Measurements from ENCODE around the gene DIAPH3.

The DIAPH3 gene

GRCh38 chr13:59843040-59843439 lies 320.7 kb downstream of the DIAPH3 start:
- H3K36me3 ChIP-seq (ENCODE audit: control insufficient read depth, insufficient read depth, low read length) = no peaks in the 10 kb centered on the region
- H3K9ac ChIP-seq (ENCODE audit: low read length) = no peak overlapping the region
- no peak overlapping the region for H3K27ac ChIP-seq (ENCODE audit: low read depth, low read length)
- no peaks in the 10 kb centered on the region for H3K4me1 ChIP-seq (ENCODE audit: control insufficient read depth, insufficient read depth, low read length)
- no peaks in the 10 kb centered on the region for H3K27me3 ChIP-seq (ENCODE audit: control insufficient read depth, insufficient read depth, low read length)
- H3K4me3 ChIP-seq (ENCODE audit: low read depth, low read length) = no peak overlapping the region
- H3K9me3 ChIP-seq (ENCODE audit: control insufficient read depth, insufficient read depth, low read depth, low read length) = no peaks in the 10 kb centered on the region

- H3K36me3 ChIP-seq (ENCODE audit: control insufficient read depth, insufficient read depth, low read length) = no peaks in the 10 kb centered on the region
- no peak overlapping the region for H3K27ac ChIP-seq (ENCODE audit: low read depth, low read length)
- H3K9ac ChIP-seq (ENCODE audit: low read length) = no peak overlapping the region
- H3K9me3 ChIP-seq (ENCODE audit: control insufficient read depth, insufficient read depth, low read depth, low read length) = no peaks in the 10 kb centered on the region
- no peaks in the 10 kb centered on the region for H3K27me3 ChIP-seq (ENCODE audit: control insufficient read depth, insufficient read depth, low read length)
- H3K4me3 ChIP-seq (ENCODE audit: low read depth, low read length) = no peak overlapping the region
- no peaks in the 10 kb centered on the region for H3K4me1 ChIP-seq (ENCODE audit: control insufficient read depth, insufficient read depth, low read length)
Observed at GRCh38 chr13:59842507-59842906, 321.2 kb downstream of the DIAPH3 start.

- H3K27ac ChIP-seq (ENCODE audit: low read depth, low read length) = no peak overlapping the region
- H3K9ac ChIP-seq (ENCODE audit: low read length) = no peak overlapping the region
- no peaks in the 10 kb centered on the region for H3K4me1 ChIP-seq (ENCODE audit: control insufficient read depth, insufficient read depth, low read length)
- no peaks in the 10 kb centered on the region for H3K9me3 ChIP-seq (ENCODE audit: control insufficient read depth, insufficient read depth, low read depth, low read length)
- no peaks in the 10 kb centered on the region for H3K27me3 ChIP-seq (ENCODE audit: control insufficient read depth, insufficient read depth, low read length)
- no peak overlapping the region for H3K4me3 ChIP-seq (ENCODE audit: low read depth, low read length)
- no peaks in the 10 kb centered on the region for H3K36me3 ChIP-seq (ENCODE audit: control insufficient read depth, insufficient read depth, low read length)
Observed at GRCh38 chr13:59839186-59839585, 324.5 kb downstream of the DIAPH3 start.

- Histone ChIP-seq H3K36me3 (ENCODE audit: control insufficient read depth, insufficient read depth, low read length) (no peaks in the 10 kb centered on the region), H3K4me3 (ENCODE audit: low read depth, low read length) (no peak overlapping the region), H3K27ac (ENCODE audit: low read depth, low read length) (no peak overlapping the region), H3K27me3 (ENCODE audit: control insufficient read depth, insufficient read depth, low read length) (no peaks in the 10 kb centered on the region), H3K9me3 (ENCODE audit: control insufficient read depth, insufficient read depth, low read depth, low read length) (no peaks in the 10 kb centered on the region), H3K9ac (ENCODE audit: low read length) (no peak overlapping the region), H3K4me1 (ENCODE audit: control insufficient read depth, insufficient read depth, low read length) (no peaks in the 10 kb centered on the region)
Observed at GRCh38 chr13:59837101-59837500, 326.6 kb downstream of the DIAPH3 start.

GRCh38 chr13:59835569-59835968 lies 328.2 kb downstream of the DIAPH3 start:
- Histone ChIP-seq H3K27ac (ENCODE audit: low read depth, low read length) (no peak overlapping the region), H3K9ac (ENCODE audit: low read length) (no peak overlapping the region), H3K4me3 (ENCODE audit: low read depth, low read length) (no peak overlapping the region), H3K4me1 (ENCODE audit: control insufficient read depth, insufficient read depth, low read length) (no peaks in the 10 kb centered on the region), H3K27me3 (ENCODE audit: control insufficient read depth, insufficient read depth, low read length) (no peaks in the 10 kb centered on the region), H3K36me3 (ENCODE audit: control insufficient read depth, insufficient read depth, low read length) (no peaks in the 10 kb centered on the region), H3K9me3 (ENCODE audit: control insufficient read depth, insufficient read depth, low read depth, low read length) (no peaks in the 10 kb centered on the region)

GRCh38 chr13:59834801-59835200 lies 328.9 kb downstream of the DIAPH3 start:
- H3K27me3 ChIP-seq (ENCODE audit: control insufficient read depth, insufficient read depth, low read length) = no peaks in the 10 kb centered on the region
- no peak overlapping the region for H3K9ac ChIP-seq (ENCODE audit: low read length)
- H3K4me3 ChIP-seq (ENCODE audit: low read depth, low read length) = no peak overlapping the region
- H3K27ac ChIP-seq (ENCODE audit: low read depth, low read length) = no peak overlapping the region
- H3K9me3 ChIP-seq (ENCODE audit: control insufficient read depth, insufficient read depth, low read depth, low read length) = no peaks in the 10 kb centered on the region
- no peaks in the 10 kb centered on the region for H3K4me1 ChIP-seq (ENCODE audit: control insufficient read depth, insufficient read depth, low read length)
- no peaks in the 10 kb centered on the region for H3K36me3 ChIP-seq (ENCODE audit: control insufficient read depth, insufficient read depth, low read length)

- no peak overlapping the region for H3K9ac ChIP-seq (ENCODE audit: low read length)
- no peaks in the 10 kb centered on the region for H3K4me1 ChIP-seq (ENCODE audit: control insufficient read depth, insufficient read depth, low read length)
- no peak overlapping the region for H3K4me3 ChIP-seq (ENCODE audit: low read depth, low read length)
- H3K27ac ChIP-seq (ENCODE audit: low read depth, low read length) = no peak overlapping the region
- no peaks in the 10 kb centered on the region for H3K27me3 ChIP-seq (ENCODE audit: control insufficient read depth, insufficient read depth, low read length)
- H3K36me3 ChIP-seq (ENCODE audit: control insufficient read depth, insufficient read depth, low read length) = no peaks in the 10 kb centered on the region
- no peaks in the 10 kb centered on the region for H3K9me3 ChIP-seq (ENCODE audit: control insufficient read depth, insufficient read depth, low read depth, low read length)
Observed at GRCh38 chr13:59829690-59830089, 334.0 kb downstream of the DIAPH3 start.

GRCh38 chr13:59823486-59823885 lies 340.2 kb downstream of the DIAPH3 start:
- Histone ChIP-seq H3K36me3 (ENCODE audit: control insufficient read depth, insufficient read depth, low read length) (no peaks in the 10 kb centered on the region), H3K9me3 (ENCODE audit: control insufficient read depth, insufficient read depth, low read depth, low read length) (no peaks in the 10 kb centered on the region), H3K4me3 (ENCODE audit: low read depth, low read length) (no peak overlapping the region), H3K4me1 (ENCODE audit: control insufficient read depth, insufficient read depth, low read length) (no peaks in the 10 kb centered on the region), H3K27me3 (ENCODE audit: control insufficient read depth, insufficient read depth, low read length) (no peaks in the 10 kb centered on the region), H3K9ac (ENCODE audit: low read length) (no peak overlapping the region), H3K27ac (ENCODE audit: low read depth, low read length) (no peak overlapping the region)

GRCh38 chr13:59809564-59809963 lies 354.2 kb downstream of the DIAPH3 start:
- Histone ChIP-seq H3K4me3 (ENCODE audit: low read depth, low read length) (no peak overlapping the region), H3K36me3 (ENCODE audit: control insufficient read depth, insufficient read depth, low read length) (no peaks in the 10 kb centered on the region), H3K9me3 (ENCODE audit: control insufficient read depth, insufficient read depth, low read depth, low read length) (no peaks in the 10 kb centered on the region), H3K27me3 (ENCODE audit: control insufficient read depth, insufficient read depth, low read length) (no peaks in the 10 kb centered on the region), H3K27ac (ENCODE audit: low read depth, low read length) (no peak overlapping the region), H3K4me1 (ENCODE audit: control insufficient read depth, insufficient read depth, low read length) (no peaks in the 10 kb centered on the region), H3K9ac (ENCODE audit: low read length) (no peak overlapping the region)

- no peaks in the 10 kb centered on the region for H3K4me1 ChIP-seq (ENCODE audit: control insufficient read depth, insufficient read depth, low read length)
- no peak overlapping the region for H3K9ac ChIP-seq (ENCODE audit: low read length)
- no peak overlapping the region for H3K4me3 ChIP-seq (ENCODE audit: low read depth, low read length)
- H3K9me3 ChIP-seq (ENCODE audit: control insufficient read depth, insufficient read depth, low read depth, low read length) = no peaks in the 10 kb centered on the region
- H3K27ac ChIP-seq (ENCODE audit: low read depth, low read length) = no peak overlapping the region
- H3K27me3 ChIP-seq (ENCODE audit: control insufficient read depth, insufficient read depth, low read length) = no peaks in the 10 kb centered on the region
- H3K36me3 ChIP-seq (ENCODE audit: control insufficient read depth, insufficient read depth, low read length) = no peaks in the 10 kb centered on the region
Observed at GRCh38 chr13:59806801-59807200, 356.9 kb downstream of the DIAPH3 start.

- Histone ChIP-seq H3K4me3 (ENCODE audit: low read depth, low read length) (no peak overlapping the region), H3K4me1 (ENCODE audit: control insufficient read depth, insufficient read depth, low read length) (no peaks in the 10 kb centered on the region), H3K9ac (ENCODE audit: low read length) (no peak overlapping the region), H3K27ac (ENCODE audit: low read depth, low read length) (no peak overlapping the region), H3K27me3 (ENCODE audit: control insufficient read depth, insufficient read depth, low read length) (no peaks in the 10 kb centered on the region), H3K9me3 (ENCODE audit: control insufficient read depth, insufficient read depth, low read depth, low read length) (no peaks in the 10 kb centered on the region), H3K36me3 (ENCODE audit: control insufficient read depth, insufficient read depth, low read length) (no peaks in the 10 kb centered on the region)
Observed at GRCh38 chr13:59801107-59801880, 362.4 kb downstream of the DIAPH3 start.

Measured in HUES6 (cell line).